DOHH2 (cell line): ENCODE results near the gene FAR2.

Experiments used
- H3F3A ChIP-seq: fragments of 200-600 bp; sonication (generic), shearing (Covaris generic); 2 replicates; pipeline ENCODE4 v1.6.0; 2016; ENCODE audit warnings: antibody characterized with exemption, mild to moderate bottlenecking; ENCODE audit not compliant: control insufficient read depth, insufficient read depth
- H3K27ac ChIP-seq: fragments of 200-600 bp; sonication (generic); 2 replicates; pipeline ENCODE4 v1.5.1; 2014; ENCODE audit warnings: low read depth, mild to moderate bottlenecking, low read length, moderate library complexity
- H3K27me3 ChIP-seq: fragments of 200-600 bp; sonication (generic); 2 replicates; pipeline ENCODE4 v1.6.1; 2014; ENCODE audit warnings: mild to moderate bottlenecking, low read length, mixed read lengths; ENCODE audit not compliant: control insufficient read depth
- H3K36me3 ChIP-seq: fragments of 200-600 bp; sonication (generic); 2 replicates; pipeline ENCODE4 v1.6.1; 2014; ENCODE audit warnings: mild to moderate bottlenecking, low read length, moderate library complexity, mixed read lengths; ENCODE audit not compliant: control insufficient read depth
- H3K4me1 ChIP-seq: fragments of 200-600 bp; sonication (generic); 2 replicates; pipeline ENCODE4 v1.6.1; 2014; ENCODE audit warnings: mild to moderate bottlenecking, low read length, mixed read lengths; ENCODE audit not compliant: control insufficient read depth
- H3K4me2 ChIP-seq: fragments of 200-600 bp; sonication (generic); 2 replicates; pipeline ENCODE4 v1.6.0; 2014; ENCODE audit warnings: mild to moderate bottlenecking, low read length, moderate library complexity
- H3K4me3 ChIP-seq: fragments of 200-600 bp; sonication (generic); 2 replicates; pipeline ENCODE4 v1.5.1; 2014; ENCODE audit warnings: mild to moderate bottlenecking, low read length, mixed read lengths
- H3K79me2 ChIP-seq: fragments of 200-600 bp; sonication (generic); 2 replicates; pipeline ENCODE4 v1.6.1; 2014; ENCODE audit warnings: mild to moderate bottlenecking, low read length, mixed read lengths; ENCODE audit not compliant: control insufficient read depth
- H3K9me2 ChIP-seq: fragments of 200-600 bp; sonication (generic); replicated peaks from 2 replicates; pipeline ENCODE4 v1.6.1; 2014; ENCODE audit warnings: mild to moderate bottlenecking, low read length, mixed read lengths; ENCODE audit not compliant: control insufficient read depth
- H3K9me3 ChIP-seq: fragments of 200-600 bp; sonication (generic); 2 replicates; pipeline ENCODE4 v1.6.1; 2014; ENCODE audit warnings: antibody characterized with exemption, low read length, mixed read lengths; ENCODE audit not compliant: control insufficient read depth, insufficient read depth
- H4K20me1 ChIP-seq: fragments of 200-600 bp; sonication (generic); 2 replicates; pipeline ENCODE4 v1.6.0; 2014; ENCODE audit warnings: low read depth, mild to moderate bottlenecking, antibody characterized with exemption, low read length, moderate library complexity; ENCODE audit not compliant: control insufficient read depth, insufficient read depth
- CTCF ChIP-seq: fragments of 200-600 bp; sonication (generic); IDR thresholded peaks from one replicate; pipeline ENCODE4 v1.5.1; 2014; ENCODE audit warnings: antibody characterized with exemption, mild to moderate bottlenecking, low read depth, low read length; ENCODE audit not compliant: poor library complexity, severe bottlenecking
- EZH2phosphoT487 ChIP-seq: fragments of 200-600 bp; sonication (generic); IDR thresholded peaks from 2 replicates; pipeline ENCODE4 v1.6.1; 2017; ENCODE audit warnings: borderline replicate concordance, mild to moderate bottlenecking, antibody characterized with exemption, low read length, moderate library complexity, mixed read lengths

FAR2 gene

GRCh38 chr12:29204521-29204920 is 55.4 kb downstream of the FAR2 start:
- H3K9me2 ChIP-seq, result no peaks in the 10 kb centered on the region
- no peaks in the 10 kb centered on the region for H3K27me3 ChIP-seq
- H3K4me3 ChIP-seq, result no peak overlapping the region
- no peaks in the 10 kb centered on the region; the same call in 1 of the 2 replicates for H3K9me3 ChIP-seq
- H4K20me1 ChIP-seq, result no peaks in the 10 kb centered on the region
- H3F3A ChIP-seq, result no peaks in the 10 kb centered on the region
- H3K4me2 ChIP-seq, result no peak overlapping the region
- no peaks in the 10 kb centered on the region for H3K79me2 ChIP-seq
- no peaks in the 10 kb centered on the region for H3K4me1 ChIP-seq
- TF ChIP-seq EZH2phosphoT487 (no peak), CTCF (no peak)
- H3K36me3 ChIP-seq, result no peaks in the 10 kb centered on the region
- H3K27ac ChIP-seq, result no peak overlapping the region

- Histone ChIP-seq H4K20me1 (no peaks in the 10 kb centered on the region), H3K4me3 (no peak overlapping the region), H3K79me2 (no peaks in the 10 kb centered on the region), H3K4me2 (no peak overlapping the region), H3K9me3 (no peaks in the 10 kb centered on the region; the same call in 1 of the 2 replicates), H3K4me1 (no peaks in the 10 kb centered on the region), H3K27ac (no peak overlapping the region), H3K27me3 (no peaks in the 10 kb centered on the region), H3F3A (no peaks in the 10 kb centered on the region), H3K9me2 (no peaks in the 10 kb centered on the region), H3K36me3 (no peaks in the 10 kb centered on the region)
- TF ChIP-seq EZH2phosphoT487 (no peak), CTCF (no peak)
Measured at GRCh38 chr12:29207120-29207519, 58.0 kb downstream of the FAR2 start.

- Histone ChIP-seq H3F3A (no peaks in the 10 kb centered on the region), H3K4me2 (no peak overlapping the region), H3K79me2 (no peaks in the 10 kb centered on the region), H3K9me3 (no peaks in the 10 kb centered on the region; the same call in 1 of the 2 replicates), H4K20me1 (no peaks in the 10 kb centered on the region), H3K27me3 (no peaks in the 10 kb centered on the region), H3K4me1 (no peaks in the 10 kb centered on the region), H3K4me3 (no peak overlapping the region), H3K27ac (no peak overlapping the region), H3K36me3 (no peaks in the 10 kb centered on the region), H3K9me2 (no peaks in the 10 kb centered on the region)
- TF ChIP-seq CTCF (no peak), EZH2phosphoT487 (no peak)
Measured at GRCh38 chr12:29208060-29208459, 59.0 kb downstream of the FAR2 start.
